ENCODE results near the gene ELF1.

Gene ELF1

DNA sequence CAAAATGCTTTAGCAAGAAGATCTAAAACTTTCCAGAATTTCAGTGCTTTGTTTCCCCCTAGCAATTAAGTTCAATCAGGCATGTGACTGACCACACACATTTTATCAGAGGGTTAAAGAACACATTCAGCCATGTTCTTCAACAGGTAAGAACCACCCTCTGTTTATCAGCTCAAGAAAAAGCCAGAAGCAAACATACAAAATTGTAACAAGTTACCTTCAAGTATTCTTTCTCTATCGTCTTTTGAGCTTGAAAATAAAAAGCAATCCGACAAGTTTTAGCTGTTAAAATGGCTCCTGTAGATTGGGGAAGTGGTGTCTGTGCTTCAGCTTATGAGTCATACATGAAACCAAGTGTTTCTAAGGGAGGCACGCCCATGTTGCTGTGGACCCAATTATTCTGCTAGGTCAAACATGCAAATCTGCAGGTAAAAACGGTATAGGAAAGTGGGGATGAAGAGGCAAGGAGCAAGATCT lies at the start of gene ELF1:
TSS of gene ELF1 (minus strand) at position 306 of the 477 bp plus-strand sequence. CDS start 37,262 bp downstream, outside the sequence.
- no peak for DNase-seq (ENCODE audit: low spot score)

- no peak for DNase-seq (ENCODE audit: low spot score)
Observed at GRCh38 chr13:41065078-41065477, 46.0 kb upstream of the ELF1 start.

GRCh38 chr13:41064493-41064892 lies 45.4 kb upstream of the ELF1 start:
- DNase-seq (ENCODE audit: low spot score), result no peak

DNA sequence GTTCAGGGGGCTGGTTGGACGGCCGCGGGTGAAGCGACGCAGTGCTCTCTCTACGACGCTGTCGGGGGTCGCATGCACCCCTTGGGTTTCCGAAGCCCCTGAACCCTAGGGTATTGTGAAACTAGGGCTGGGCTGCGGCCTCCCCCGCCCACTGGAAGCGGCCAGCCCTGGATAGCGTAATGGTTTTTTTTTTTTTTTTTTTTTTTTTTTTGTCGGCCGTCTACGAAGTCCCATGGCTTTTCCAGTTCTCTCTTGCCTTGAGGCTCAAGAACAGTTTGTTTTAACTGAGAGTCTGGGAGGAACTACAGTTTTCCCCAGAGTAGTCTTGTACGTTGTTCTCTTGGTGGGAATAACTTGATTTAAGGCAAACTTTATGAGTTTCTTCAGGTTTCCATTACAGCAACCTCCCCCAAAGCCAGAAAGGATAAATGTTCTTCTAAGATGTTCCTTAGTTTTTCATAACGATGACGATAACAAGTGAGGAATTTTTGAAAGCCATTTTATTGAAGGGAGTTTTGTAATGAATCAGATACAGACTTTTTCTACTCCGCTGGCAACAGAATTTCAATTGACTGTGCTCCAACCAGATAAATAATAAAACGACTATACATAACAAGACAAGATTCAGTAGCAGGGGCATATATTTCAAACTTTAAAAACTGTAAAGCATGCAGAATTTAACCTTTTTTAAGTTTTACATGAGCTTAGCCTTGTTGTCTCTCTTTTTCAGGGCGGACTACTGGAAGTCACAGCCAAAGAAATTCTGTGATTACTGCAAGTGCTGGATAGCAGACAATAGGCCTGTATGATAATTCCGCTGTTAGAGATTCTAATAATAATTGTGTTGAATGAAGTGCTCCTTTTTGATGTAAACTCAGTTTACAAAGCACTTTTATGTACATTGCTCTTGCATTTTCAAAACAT lies 43.1 kb upstream of the ELF1 start:
- peak; percentile 55 for DNase-seq (ENCODE audit: low spot score)

- peak; percentile 93 for DNase-seq (ENCODE audit: low spot score)
Observed at GRCh38 chr13:41061075-41061913, 42.2 kb upstream of the ELF1 start, which contains the start of gene WBP4. WBP4 (plus strand) TSS chr13:41061509; CDS start chr13:41061674, 165 bp downstream.

GRCh38 chr13:41060724-41061074 lies 41.6 kb upstream of the ELF1 start:
- peak; percentile 91 for DNase-seq (ENCODE audit: low spot score)

GRCh38 chr13:41060082-41060723 lies 41.1 kb upstream of the ELF1 start:
- peak; percentile 84 for DNase-seq (ENCODE audit: low spot score)

DNA sequence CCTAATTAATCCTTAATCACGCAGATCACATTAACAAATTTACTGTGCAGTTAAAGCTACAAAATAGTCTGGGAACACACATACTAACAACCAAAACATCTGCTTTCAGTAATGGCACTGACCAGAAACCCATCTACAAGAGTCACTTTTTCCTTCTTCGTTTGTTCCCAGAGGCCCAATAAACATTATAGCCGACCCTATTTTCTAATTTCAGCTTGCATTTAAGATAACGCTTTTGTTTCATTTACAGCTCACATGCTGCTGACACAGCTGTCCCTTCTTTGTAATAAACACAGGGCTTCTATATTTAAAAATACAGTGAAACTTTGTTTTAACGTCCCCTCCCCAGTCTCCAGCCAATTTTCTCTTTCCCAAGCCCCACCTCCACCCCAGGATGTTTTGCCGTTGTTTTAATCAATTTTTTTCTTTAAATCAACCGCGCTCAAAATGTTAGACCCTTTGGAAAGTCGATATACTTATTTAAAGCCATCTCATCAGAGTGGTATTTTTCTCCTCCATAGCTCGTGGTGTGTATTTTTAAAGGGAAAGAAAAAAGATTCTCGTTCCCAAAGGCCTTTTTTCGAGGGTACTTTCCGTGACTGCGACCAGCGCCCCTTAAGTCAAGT lies 40.5 kb upstream of the ELF1 start:
- DNase-seq (ENCODE audit: low spot score), result peak; percentile 22

GRCh38 chr13:41058295-41059070 lies 39.4 kb upstream of the ELF1 start:
- DNase-seq (ENCODE audit: low spot score), result no peak

DNA sequence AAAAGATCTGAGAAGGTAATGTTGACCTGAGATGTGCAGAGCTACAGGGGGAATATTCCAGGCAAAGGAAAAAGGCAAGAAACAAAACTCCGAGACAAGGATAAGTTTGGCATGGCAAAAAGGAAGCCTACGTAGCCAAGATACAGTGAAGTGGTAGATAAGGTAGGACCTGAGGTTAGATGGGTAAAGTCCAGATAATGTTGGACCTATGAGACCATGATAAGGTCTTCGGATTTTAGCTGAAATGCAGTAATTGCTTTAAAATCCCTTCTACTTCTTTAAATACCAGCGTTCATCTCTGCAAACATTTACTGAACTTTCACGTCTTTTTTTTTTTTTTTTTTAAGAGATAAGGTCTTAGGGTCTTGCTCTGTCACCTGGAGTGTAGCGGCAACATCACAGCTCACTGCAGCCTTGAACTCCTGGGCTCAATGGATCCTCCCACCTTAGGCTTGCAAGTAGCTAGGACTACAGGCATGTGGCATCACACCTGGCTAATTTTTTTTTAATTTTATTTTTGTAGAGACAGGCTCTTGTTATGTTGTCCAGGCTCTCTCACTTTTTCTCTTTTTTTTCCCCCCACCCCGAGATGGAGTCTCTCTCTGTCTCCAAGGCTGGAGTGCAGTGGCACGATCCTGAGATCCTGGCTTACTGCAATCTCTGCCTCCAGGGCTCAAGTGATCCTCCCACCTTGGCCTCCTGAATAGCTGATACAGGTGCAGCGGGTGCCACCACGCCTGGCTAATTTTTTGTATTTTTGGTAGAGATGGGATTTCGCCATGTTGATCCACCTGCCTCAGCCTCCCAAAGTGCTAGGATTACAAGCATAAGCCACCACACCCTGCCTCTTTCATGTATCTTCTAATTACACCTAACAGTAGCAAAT lies 38.0 kb upstream of the ELF1 start:
- no peak for DNase-seq (ENCODE audit: low spot score)

- no peak for DNase-seq (ENCODE audit: low spot score)
Observed at GRCh38 chr13:41056194-41056593, 37.1 kb upstream of the ELF1 start.

DNA sequence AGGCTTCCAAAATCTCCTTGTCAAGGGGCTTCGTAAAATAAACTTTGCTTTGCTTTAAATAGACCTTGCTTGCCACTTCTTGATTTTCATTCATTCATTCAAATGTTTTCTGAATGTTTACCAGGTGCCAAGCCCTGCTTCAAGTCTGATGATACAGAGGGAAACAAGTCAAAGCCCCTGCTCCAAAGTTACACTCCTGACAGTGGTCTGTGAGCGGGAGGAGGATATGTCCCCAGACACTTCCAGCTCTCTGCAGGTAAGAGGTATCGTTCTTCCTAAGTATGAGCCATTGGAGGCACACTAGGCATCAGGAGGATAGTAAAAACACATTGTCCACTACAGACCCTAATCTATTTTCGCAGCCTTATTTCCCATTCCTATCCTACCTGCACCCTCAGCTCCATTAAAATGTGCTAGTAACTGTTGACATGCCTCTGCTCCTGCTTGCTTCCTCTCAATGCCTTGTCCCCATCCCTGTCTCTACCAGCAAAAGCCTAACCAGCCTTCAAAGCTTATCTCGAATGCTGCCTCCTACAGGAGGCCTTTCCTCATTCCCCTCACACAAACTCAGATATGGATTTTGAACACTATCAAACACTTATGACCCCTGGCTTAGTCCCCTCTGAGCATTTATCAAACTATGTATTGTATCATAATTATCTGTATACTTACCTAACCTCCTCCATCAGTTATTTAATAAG lies 36.0 kb upstream of the ELF1 start:
- DNase-seq (ENCODE audit: low spot score), result peak; percentile 34

GRCh38 chr13:41054212-41054877 lies 35.2 kb upstream of the ELF1 start:
- peak; percentile 57 for DNase-seq (ENCODE audit: low spot score)

DNA sequence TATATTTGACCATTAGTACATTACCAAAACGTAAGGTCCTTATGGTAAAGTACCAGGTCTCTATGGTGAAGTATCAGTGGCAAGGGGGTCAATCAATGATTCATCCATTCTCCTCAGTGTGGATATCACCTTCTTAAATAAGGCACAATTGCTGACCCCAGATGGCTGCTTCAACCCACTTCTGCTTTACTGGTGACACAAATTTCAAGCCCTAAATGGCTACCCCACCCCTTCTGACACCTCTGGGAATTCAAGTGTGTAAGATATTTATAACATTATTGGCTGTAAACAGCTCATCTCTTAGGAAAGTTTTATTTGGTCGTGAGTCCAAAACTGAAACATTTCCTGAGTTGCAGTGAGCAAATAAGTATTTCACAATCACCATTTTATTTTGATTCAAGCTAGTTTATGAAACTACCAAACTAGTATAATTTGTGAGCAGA lies 34.3 kb upstream of the ELF1 start:
- DNase-seq (ENCODE audit: low spot score), result no peak

GRCh38 chr13:41052441-41052840 lies 33.3 kb upstream of the ELF1 start:
- no peak for DNase-seq (ENCODE audit: low spot score)

DNA sequence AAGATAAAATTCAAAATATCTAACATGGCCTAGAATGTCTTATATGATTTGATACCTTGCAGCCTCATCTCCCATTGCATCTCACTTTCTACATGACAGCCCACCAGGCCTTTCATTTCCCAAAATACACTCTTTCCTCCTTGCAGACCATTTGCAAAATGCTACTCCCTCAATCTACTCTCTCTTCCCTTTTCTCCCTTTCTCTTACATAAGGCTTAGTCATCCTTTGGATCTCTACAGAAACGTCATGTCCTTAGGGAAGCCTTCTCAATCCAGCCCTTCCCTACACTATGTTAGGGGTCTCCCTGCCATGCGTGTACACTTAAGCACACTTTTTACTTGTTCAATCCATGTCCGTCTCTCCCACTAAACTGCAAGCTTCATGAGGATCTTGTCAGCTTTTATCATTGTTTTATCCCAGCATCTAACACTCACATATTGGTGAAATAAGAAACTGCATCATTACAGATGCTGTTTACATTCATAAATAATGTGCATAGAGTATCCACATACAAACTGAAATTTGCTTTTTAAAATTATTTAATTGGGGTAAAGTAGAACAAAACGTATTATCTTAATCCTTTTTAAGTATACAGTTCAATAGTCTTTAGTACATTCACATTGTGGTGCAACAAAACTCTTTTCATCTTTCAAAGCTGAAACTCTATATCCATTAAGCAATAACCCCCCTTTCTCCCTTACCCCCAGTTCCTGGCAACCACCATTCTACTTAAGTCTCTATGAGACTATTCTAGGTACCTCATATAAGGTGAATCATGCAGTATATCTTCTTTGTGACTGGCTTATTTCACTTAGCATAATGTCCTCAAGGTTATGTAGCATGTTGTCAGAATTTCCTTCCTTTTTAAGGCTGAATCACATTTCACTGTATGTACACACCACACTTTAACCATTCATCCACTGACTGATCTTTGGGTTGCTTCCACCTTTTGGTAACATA lies 30.6 kb upstream of the ELF1 start:
- no peak for DNase-seq (ENCODE audit: low spot score)

GRCh38 chr13:41048640-41049039 lies 29.5 kb upstream of the ELF1 start:
- no peak for DNase-seq (ENCODE audit: low spot score)

Measured in cerebellar cortex (tissue), 1 donor.